ENCODE results near the gene CDYL. TPM values are rescaled to one million over a fixed set of nuclear protein-coding genes. Genes with fewer than 3 reads are reported as not detected.

Gene CDYL
- total RNA-seq, 6 experiments from 2014 or later: 28.4 to 34.8 (median 33.8) TPM

- no peaks in the 10 kb centered on the region for H3K9me3 Mint-ChIP-seq
- DNase-seq: no peak
- TF ChIP-seq CTCF (IDR thresholded peaks at IDR 0.05): no peak
- peaks cover 5% of the 10 kb centered on the region for H3K27me3 Mint-ChIP-seq (ENCODE audit: insufficient read depth)
- H3K36me3 Mint-ChIP-seq (ENCODE audit: low read depth): no peaks in the 10 kb centered on the region
- no peak overlapping the region for H3K27ac Mint-ChIP-seq
- H3K4me3 Mint-ChIP-seq: no peak overlapping the region
- peaks cover 8% of the 10 kb centered on the region; the same call in 1 of the 2 replicates for H3K4me1 Mint-ChIP-seq (ENCODE audit: low read depth)
These were observed 188.7 kb downstream of the CDYL start for GRCh38 chr6:4964675-4965561.

GRCh38 chr6:4965562-4966389 is 189.6 kb downstream of the CDYL start:
- H3K36me3 Mint-ChIP-seq (ENCODE audit: low read depth): no peaks in the 10 kb centered on the region
- no peak for DNase-seq
- no peak overlapping the region for H3K27ac Mint-ChIP-seq
- peaks cover 4% of the 10 kb centered on the region for H3K27me3 Mint-ChIP-seq (ENCODE audit: insufficient read depth)
- H3K9me3 Mint-ChIP-seq: no peaks in the 10 kb centered on the region
- no peak overlapping the region for H3K4me3 Mint-ChIP-seq
- no peak for TF ChIP-seq CTCF (IDR thresholded peaks at IDR 0.05)
- peaks cover 16% of the 10 kb centered on the region; the same call in 1 of the 2 replicates for H3K4me1 Mint-ChIP-seq (ENCODE audit: low read depth)

GRCh38 chr6:4967301-4968030 is 191.3 kb downstream of the CDYL start:
- H3K27ac Mint-ChIP-seq: no peak overlapping the region
- peaks cover 17% of the 10 kb centered on the region; the same call in 1 of the 2 replicates for H3K4me1 Mint-ChIP-seq (ENCODE audit: low read depth)
- no peaks in the 10 kb centered on the region for H3K9me3 Mint-ChIP-seq
- H3K4me3 Mint-ChIP-seq: no peak overlapping the region
- DNase-seq: no peak
- no peaks in the 10 kb centered on the region for H3K36me3 Mint-ChIP-seq (ENCODE audit: low read depth)
- H3K27me3 Mint-ChIP-seq (ENCODE audit: insufficient read depth): peaks cover 7% of the 10 kb centered on the region
- TF ChIP-seq CTCF (IDR thresholded peaks at IDR 0.05): no peak

GRCh38 chr6:4969609-4970285 is 193.5 kb downstream of the CDYL start:
- H3K9me3 Mint-ChIP-seq: no peaks in the 10 kb centered on the region
- no peaks in the 10 kb centered on the region for H3K36me3 Mint-ChIP-seq (ENCODE audit: low read depth)
- no peak for TF ChIP-seq CTCF (IDR thresholded peaks at IDR 0.05)
- H3K27ac Mint-ChIP-seq: no peak overlapping the region
- peaks cover 24% of the 10 kb centered on the region; the same call in 1 of the 2 replicates for H3K4me1 Mint-ChIP-seq (ENCODE audit: low read depth)
- H3K4me3 Mint-ChIP-seq: no peak overlapping the region
- no peak for DNase-seq
- peaks cover 9% of the 10 kb centered on the region for H3K27me3 Mint-ChIP-seq (ENCODE audit: insufficient read depth)

Data from HFFc6 (cell line).